ENCODE data around the gene PKD1.

PKD1 gene

DNA sequence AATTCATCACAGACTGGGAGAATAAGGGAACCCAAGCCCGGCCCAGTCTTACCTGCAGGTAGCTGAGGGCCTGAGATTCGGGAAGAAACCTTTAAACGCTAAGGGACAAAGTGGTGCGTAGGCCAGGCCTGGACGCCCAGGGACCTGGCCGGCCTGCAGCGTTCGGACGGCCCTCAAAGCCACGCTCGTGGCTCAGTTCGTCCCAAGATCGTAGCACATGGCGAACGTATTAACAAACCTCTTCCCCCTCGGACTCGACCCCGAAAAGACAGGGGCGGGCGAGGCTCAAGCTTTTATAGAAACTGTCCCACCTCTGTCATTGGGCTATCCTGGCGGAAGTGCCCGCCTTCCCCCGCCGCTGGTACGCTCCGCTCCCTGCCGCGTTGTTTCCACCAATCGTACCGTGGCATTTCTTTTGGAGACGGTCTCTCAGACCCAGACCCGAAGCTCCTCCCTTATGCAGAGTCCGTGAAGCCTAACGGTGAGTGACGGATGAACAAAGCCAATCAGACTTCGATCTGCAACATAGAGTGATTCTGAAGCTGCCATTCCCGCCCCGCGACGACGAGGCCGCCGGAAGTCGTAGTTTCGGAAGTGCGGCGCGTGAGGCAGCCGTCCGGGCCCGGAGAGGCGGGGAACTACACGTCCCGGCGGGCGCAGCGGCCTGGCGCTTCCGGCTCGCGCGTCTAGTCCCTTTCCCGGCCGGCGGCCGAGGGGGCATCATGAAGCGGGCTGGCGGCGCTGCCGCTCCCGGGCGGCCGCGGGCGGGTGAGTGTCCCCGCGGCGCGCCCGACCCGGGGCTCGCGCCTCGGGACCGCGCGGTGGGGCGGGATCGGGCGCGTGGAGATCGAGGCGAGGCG, 19.6 kb upstream of the PKD1 start, which contains the start of gene TRAF7:
TRAF7 (plus strand) TSS at position 692 of the 860 bp plus-strand sequence. CDS start 8,139 bp downstream, outside the sequence.
- Histone ChIP-seq H3K9me3 (no peaks in the 10 kb centered on the region), H3K27me3 (no peaks in the 10 kb centered on the region), H3K4me3 (ENCODE audit: low read depth, low read length) (peak within 1 kb of the TSS; percentile 100), H3K36me3 (peaks cover 36% of the 10 kb centered on the region), H3K4me1 (peaks cover 24% of the 10 kb centered on the region)
- no peak for TF ChIP-seq CTCF (IDR thresholded peaks at IDR 0.05; ENCODE audit: low read depth, low read length)
- peak; percentile 99 for DNase-seq

DNA sequence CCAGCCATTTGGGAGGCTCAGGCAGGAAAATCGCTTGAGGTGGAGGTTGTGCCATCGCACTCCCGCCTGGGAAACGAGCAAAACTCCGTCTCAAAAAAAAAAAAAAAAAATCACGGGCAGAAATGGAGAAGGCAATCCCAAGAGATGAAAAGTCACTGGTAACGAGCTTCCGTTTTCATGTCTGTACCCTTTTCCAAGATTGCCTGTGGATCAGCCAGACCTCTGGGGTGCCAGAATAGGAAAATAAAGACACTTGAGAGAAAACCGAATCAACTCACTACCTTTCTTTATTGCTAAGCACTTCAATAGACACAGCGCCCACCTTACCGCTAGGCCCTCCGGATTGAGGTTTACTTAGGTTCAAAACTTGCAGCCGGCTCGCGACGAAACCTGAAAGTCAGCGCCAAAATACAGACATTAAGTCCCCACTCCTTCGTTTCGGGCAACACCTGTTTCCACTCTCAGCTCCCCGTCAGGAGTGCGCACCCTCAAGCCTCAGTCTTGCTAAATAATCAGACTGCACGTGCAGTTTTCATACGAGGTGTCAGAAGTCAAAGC, 18.9 kb upstream of the PKD1 start:
- no peaks in the 10 kb centered on the region for H3K9me3 ChIP-seq
- peaks cover 36% of the 10 kb centered on the region for H3K36me3 ChIP-seq
- H3K27me3 ChIP-seq, result no peaks in the 10 kb centered on the region
- no peak for TF ChIP-seq CTCF (IDR thresholded peaks at IDR 0.05; ENCODE audit: low read depth, low read length)
- peaks cover 28% of the 10 kb centered on the region for H3K4me1 ChIP-seq
- peak overlapping the region; percentile 100 for H3K4me3 ChIP-seq (ENCODE audit: low read depth, low read length)
- DNase-seq, result no peak

DNA sequence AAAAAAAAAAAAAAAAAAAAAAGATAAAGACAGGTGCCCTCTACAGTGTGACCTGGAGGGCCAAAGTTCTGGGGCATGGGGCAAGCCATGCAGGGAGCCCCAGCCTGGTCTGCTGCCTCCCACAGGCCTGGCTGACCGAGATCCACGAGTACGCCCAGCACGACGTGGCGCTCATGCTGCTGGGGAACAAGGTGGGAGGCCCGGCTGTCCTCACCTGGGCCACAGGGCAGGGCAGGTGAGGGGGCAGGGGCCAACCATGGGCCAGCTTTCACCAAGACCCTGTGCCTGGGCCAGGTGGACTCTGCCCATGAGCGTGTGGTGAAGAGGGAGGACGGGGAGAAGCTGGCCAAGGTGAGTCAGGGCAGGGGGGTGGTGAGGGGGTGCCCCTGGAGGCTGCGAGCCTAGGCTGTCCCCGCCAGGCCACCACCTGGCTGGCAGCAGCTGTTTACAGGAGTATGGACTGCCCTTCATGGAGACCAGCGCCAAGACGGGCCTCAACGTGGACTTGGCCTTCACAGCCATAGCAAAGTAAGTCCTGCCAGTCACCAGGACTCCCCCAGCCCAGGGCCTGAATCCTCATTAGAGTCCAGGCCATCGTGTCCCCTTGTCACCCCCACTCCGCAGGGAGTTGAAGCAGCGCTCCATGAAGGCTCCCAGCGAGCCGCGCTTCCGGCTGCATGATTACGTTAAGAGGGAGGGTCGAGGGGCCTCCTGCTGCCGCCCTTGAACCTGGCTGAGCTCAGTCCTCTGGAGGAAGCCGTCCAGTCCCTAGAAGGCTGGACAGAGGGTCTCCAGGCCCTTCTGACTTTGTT, 17.2 kb upstream of the PKD1 start:
- Histone ChIP-seq H3K36me3 (peaks cover 36% of the 10 kb centered on the region), H3K4me1 (peaks cover 28% of the 10 kb centered on the region), H3K4me3 (ENCODE audit: low read depth, low read length) (peak overlapping the region; percentile 100), H3K9me3 (no peaks in the 10 kb centered on the region), H3K27me3 (no peaks in the 10 kb centered on the region)
- DNase-seq, result peak; percentile 69
- TF ChIP-seq CTCF (IDR thresholded peaks at IDR 0.05; ENCODE audit: low read depth, low read length), result no peak

- TF ChIP-seq CTCF (IDR thresholded peaks at IDR 0.05; ENCODE audit: low read depth, low read length), result no peak
- Histone ChIP-seq H3K36me3 (peaks cover 36% of the 10 kb centered on the region), H3K9me3 (no peaks in the 10 kb centered on the region), H3K4me1 (peaks cover 32% of the 10 kb centered on the region), H3K27me3 (no peaks in the 10 kb centered on the region), H3K4me3 (ENCODE audit: low read depth, low read length) (peak overlapping the region; percentile 100)
- DNase-seq, result peak; percentile 64
These were observed 15.7 kb upstream of the PKD1 start for GRCh38 chr16:2151188-2152091.

GRCh38 chr16:2150418-2151187, 14.9 kb upstream of the PKD1 start:
- no peaks in the 10 kb centered on the region for H3K9me3 ChIP-seq
- no peaks in the 10 kb centered on the region for H3K27me3 ChIP-seq
- TF ChIP-seq CTCF (IDR thresholded peaks at IDR 0.05; ENCODE audit: low read depth, low read length), result peak; percentile 13; the same call in 1 of the 2 replicates
- H3K4me1 ChIP-seq, result peaks cover 32% of the 10 kb centered on the region
- DNase-seq, result peak; percentile 93
- H3K4me3 ChIP-seq (ENCODE audit: low read depth, low read length), result no peak overlapping the region; the same call in 1 of the 2 replicates
- H3K36me3 ChIP-seq, result peaks cover 36% of the 10 kb centered on the region
